ENCODE measurements around the gene GPC6.

- TF ChIP-seq CTCF (optimal IDR thresholded peaks at IDR 0.05 in 1 of 3, IDR thresholded peaks at IDR 0.05 in 1 of 3, conservative IDR thresholded peaks at IDR 0.05 in 1 of 3; ENCODE audit: extremely low read depth in 1 of 3, insufficient read depth in 2 of 3, low read length in 3 of 3) (no peak), EZH2 (IDR thresholded peaks at IDR 0.05; ENCODE audit: low read length) (no peak)
Measured at GRCh38 chr13:93660391-93661063, 433.9 kb downstream of the GPC6 start.

Data from keratinocyte (primary cell).